22Rv1 (cell line): ENCODE measurements around the gene HHLA2.

Experiments
- ZFX ChIP-seq: fragments of 450-650 bp; IDR thresholded peaks from 2 replicates; pipeline ENCODE4 v1.6.1; 2017; ENCODE audit warnings: antibody characterized with exemption, borderline replicate concordance
- TF ChIP-seq, protein P1 (sequence below): fragments of 450-650 bp; IDR thresholded peaks from 2 replicates; pipeline ENCODE4 v1.5.1; 2017; ENCODE audit warnings: mild to moderate bottlenecking

GRCh38 chr3:108403686-108404345 lies 107.5 kb downstream of the HHLA2 start:
- TF ChIP-seq, protein P1, sequence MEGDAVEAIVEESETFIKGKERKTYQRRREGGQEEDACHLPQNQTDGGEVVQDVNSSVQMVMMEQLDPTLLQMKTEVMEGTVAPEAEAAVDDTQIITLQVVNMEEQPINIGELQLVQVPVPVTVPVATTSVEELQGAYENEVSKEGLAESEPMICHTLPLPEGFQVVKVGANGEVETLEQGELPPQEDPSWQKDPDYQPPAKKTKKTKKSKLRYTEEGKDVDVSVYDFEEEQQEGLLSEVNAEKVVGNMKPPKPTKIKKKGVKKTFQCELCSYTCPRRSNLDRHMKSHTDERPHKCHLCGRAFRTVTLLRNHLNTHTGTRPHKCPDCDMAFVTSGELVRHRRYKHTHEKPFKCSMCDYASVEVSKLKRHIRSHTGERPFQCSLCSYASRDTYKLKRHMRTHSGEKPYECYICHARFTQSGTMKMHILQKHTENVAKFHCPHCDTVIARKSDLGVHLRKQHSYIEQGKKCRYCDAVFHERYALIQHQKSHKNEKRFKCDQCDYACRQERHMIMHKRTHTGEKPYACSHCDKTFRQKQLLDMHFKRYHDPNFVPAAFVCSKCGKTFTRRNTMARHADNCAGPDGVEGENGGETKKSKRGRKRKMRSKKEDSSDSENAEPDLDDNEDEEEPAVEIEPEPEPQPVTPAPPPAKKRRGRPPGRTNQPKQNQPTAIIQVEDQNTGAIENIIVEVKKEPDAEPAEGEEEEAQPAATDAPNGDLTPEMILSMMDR, result no peak
- TF ChIP-seq ZFX, result no peak
